Myocyte (in vitro differentiated cells): ENCODE data around the gene MCF2L. TPM values are rescaled to one million over a fixed set of nuclear protein-coding genes. Genes with fewer than 3 reads are reported as not detected.
"Not testable (repeated sequence)": the region's sequence is repeated elsewhere in the genome, so short reads cannot be mapped to it uniquely, and the experiment has no call there.

Source experiments
- DNase-seq: peaks from one replicate; pipeline ENCODE4 v3.0.0-alpha.2; 2012; ENCODE audit warnings: low read depth
- total RNA-seq: library from RNA; depleted of rRNA; stranded (reverse); fragments of >200 nt; gene quantifications from 2 replicates; pipeline ENCODE4 v1.2.3, GENCODE V29; 2014

The MCF2L gene
- total RNA-seq, 1 donor from 2014 or later = 34.4 TPM

DNA sequence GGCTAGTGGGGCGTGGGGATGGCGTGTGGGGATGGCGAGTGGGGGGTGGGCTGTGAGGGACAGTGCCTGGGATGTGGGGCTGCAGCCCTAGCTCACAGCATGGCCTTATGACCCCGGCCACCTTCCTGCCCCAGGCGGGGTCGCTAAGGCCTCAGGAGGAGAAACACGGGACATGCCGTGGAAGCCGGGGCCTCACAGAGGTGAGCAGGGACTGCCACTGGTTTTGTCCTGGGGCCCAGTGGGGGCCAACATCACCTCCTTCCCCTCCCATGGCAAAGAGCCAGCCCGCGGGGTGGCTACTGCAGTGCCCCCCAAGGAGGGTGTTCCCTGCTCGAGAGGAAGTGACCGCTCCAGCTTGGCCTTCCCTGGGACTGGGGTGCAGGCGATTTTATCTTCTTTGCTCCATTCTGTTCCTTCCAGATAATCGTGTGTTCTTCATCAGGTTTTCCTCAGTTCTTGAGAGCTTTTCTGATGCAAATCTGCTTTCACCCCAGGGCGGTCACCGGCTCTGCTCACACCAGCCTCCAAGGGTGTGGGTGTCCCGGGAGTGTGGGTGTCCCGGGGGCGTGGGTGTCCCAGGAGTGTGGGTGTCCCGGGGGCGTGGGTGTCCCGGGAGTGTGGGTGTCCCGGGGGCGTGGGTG is 137.8 kb downstream of the MCF2L start:
- DNase-seq = no peak

- DNase-seq = not testable (repeated sequence)
Observed at GRCh38 chr13:113108521-113108920, 139.5 kb downstream of the MCF2L start.

- no peak for DNase-seq
Observed at GRCh38 chr13:113109151-113110047, 140.4 kb downstream of the MCF2L start.

- DNase-seq = no peak
Observed at GRCh38 chr13:113110048-113110851, 141.2 kb downstream of the MCF2L start.

GRCh38 chr13:113110852-113111315 is 141.9 kb downstream of the MCF2L start:
- no peak for DNase-seq

GRCh38 chr13:113111821-113112220 is 142.8 kb downstream of the MCF2L start:
- not testable (repeated sequence) for DNase-seq

DNA sequence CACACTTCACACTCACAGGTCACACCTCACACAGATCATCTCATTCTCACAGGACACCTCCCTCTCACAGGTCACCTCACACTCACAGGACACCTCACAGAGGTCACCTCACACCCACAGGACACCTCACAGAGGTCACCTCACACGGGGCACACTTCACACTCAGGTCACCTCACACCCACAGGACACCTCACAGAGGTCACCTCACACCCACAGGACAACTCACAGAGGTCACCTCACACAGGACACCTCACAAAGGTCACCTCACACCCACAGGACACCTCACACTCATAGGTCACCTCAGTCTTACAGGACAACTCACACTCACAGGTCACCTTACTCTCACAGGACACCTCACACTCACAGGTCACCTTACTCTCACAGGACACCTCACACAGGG is 143.5 kb downstream of the MCF2L start:
- DNase-seq = not testable (repeated sequence)

- DNase-seq = no peak
Observed at GRCh38 chr13:113112893-113113845, 144.2 kb downstream of the MCF2L start.

- DNase-seq = no peak
Observed at GRCh38 chr13:113113846-113114271, 144.8 kb downstream of the MCF2L start.

GRCh38 chr13:113114511-113115362 is 145.7 kb downstream of the MCF2L start:
- no peak for DNase-seq

- DNase-seq = no peak
Observed at GRCh38 chr13:113115363-113116205, 146.6 kb downstream of the MCF2L start.

DNA sequence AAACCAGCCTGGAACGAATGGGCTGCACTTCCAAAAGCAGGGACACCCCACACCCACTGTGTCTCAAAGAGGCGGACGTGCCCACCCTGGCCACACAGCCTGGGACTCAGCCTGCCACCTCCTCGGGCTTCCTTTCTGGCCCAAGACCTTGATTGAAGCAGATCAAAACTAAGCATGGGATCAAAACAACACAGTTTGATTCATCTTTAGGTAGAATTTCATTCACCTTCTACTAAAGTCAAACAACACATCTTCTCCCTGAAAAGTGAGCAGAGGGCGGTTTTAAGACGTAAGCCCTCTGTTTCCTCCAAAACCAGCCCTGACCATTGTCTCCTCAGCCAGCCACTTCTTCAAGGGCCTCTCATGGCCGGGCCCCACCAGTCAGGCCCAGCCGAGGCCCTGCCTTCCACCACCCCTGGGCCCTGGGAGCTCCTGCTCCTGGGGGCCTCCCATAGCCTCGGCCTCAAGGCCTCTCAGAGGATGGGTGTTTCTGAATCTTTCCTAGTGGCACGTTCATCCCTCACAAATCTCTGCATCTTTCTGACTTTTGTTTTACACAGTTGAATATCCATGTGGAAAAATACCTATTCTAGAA is 147.3 kb downstream of the MCF2L start:
- no peak for DNase-seq

DNA sequence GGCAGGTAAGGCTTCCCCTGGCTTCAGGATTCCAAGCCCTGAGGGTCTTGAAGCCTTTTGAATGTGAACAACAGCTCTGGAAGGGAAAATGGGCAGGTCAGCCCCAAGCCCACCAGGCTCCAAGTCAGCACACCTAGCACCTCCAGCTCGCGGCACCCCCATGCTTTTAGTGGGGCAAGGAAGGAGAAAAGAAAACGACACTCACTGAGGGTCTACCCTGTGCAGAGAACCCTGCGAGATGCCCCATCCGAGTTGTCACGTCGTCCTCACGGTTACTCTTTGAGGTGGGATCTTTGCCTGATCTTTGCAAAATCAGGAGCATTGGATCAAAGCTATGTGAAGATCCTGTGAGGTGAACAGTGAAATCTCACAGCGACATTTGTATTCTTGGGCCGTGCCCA is 147.9 kb downstream of the MCF2L start:
- no peak for DNase-seq

GRCh38 chr13:113117335-113117872 is 148.4 kb downstream of the MCF2L start:
- no peak for DNase-seq

DNA sequence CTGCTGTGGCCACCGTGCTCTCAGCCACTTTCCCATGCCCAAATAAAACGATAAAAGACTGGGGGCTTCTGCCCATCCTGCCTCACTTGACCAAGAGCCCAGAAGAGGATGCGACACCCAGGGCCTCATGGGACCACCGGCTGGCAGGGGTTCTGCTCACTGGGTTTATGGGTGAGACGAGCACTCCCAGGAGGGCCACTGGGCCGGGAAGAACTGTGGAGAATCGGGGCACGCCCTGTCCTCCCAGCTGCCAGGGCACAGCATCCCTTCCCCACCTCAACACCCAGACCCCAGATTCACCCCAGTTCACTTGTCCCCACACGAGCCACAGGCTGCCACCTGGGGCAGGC is 148.9 kb downstream of the MCF2L start:
- DNase-seq = no peak

GRCh38 chr13:113118261-113119021 is 149.4 kb downstream of the MCF2L start:
- DNase-seq = no peak

- DNase-seq = no peak
Observed at GRCh38 chr13:113119166-113119821, 150.3 kb downstream of the MCF2L start.
